ENCODE measurements around the gene EFCAB8.

DNA sequence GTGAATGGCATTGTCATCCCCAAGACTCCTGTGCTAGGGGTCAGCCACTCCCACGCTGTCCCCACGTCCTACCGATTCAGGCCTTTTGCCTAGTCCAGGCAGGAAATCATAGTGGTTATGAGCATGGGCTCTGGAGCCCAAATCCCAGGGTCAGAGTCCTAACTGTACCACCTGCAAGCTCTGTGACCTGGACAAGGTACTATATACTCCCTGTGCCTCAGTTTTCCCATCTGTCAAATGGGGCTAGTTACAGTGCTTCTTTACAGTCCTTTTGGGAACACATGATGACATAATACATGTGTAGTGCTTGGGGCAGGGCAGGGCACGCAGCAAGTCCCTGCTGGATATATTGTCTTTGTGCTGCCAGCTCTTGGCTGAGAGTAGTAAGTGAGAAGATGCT lies 27.2 kb downstream of the EFCAB8 start:
- TF ChIP-seq, protein P1, sequence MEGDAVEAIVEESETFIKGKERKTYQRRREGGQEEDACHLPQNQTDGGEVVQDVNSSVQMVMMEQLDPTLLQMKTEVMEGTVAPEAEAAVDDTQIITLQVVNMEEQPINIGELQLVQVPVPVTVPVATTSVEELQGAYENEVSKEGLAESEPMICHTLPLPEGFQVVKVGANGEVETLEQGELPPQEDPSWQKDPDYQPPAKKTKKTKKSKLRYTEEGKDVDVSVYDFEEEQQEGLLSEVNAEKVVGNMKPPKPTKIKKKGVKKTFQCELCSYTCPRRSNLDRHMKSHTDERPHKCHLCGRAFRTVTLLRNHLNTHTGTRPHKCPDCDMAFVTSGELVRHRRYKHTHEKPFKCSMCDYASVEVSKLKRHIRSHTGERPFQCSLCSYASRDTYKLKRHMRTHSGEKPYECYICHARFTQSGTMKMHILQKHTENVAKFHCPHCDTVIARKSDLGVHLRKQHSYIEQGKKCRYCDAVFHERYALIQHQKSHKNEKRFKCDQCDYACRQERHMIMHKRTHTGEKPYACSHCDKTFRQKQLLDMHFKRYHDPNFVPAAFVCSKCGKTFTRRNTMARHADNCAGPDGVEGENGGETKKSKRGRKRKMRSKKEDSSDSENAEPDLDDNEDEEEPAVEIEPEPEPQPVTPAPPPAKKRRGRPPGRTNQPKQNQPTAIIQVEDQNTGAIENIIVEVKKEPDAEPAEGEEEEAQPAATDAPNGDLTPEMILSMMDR (IDR thresholded peaks at IDR 0.05; ENCODE audit: borderline replicate concordance, extremely low read depth, low read length, poor library complexity, severe bottlenecking) = no peak
- TF ChIP-seq EZH2 (IDR thresholded peaks at IDR 0.05; ENCODE audit: borderline replicate concordance, low read depth, low read length, severe bottlenecking) = no peak

Measured in DND-41 (cell line).